Endothelial cell of coronary artery (primary cell): ENCODE measurements around the gene WDR70. TPM values are rescaled to one million over a fixed set of nuclear protein-coding genes. Genes with fewer than 3 reads are reported as not detected.

Experiments used
- total RNA-seq: library from RNA; depleted of rRNA; stranded (reverse); fragments of >200 nt; gene quantifications from 2 replicates; pipeline ENCODE4 v1.2.3, GENCODE V29; 2014

Gene WDR70
- total RNA-seq, result 35.4 and 37.6 TPM in 2 replicates

GRCh38 chr5:37379100-37379628 is at the start of gene WDR70:
WDR70 (plus strand) TSS chr5:37379318; CDS start chr5:37379368, 50 bp downstream.

GRCh38 chr5:37370864-37371726 is 8.0 kb upstream of the WDR70 start, which contains the start of gene NUP155:
NUP155 (minus strand) TSS chr5:37371106; CDS start chr5:37370977, 129 bp downstream.

Other genes starting within 250 kb of the WDR70 start
- 11.0 and 18.4 TPM in 2 replicates for gene CPLANE1, start 129.9 kb upstream of the WDR70 start, total RNA-seq
- gene NUP155, start 8.2 kb upstream of the WDR70 start, total RNA-seq, result 30.9 and 37.7 TPM in 2 replicates